HG03432 (cell line): ENCODE measurements around the gene AKR1C8.
"Not testable (repeated sequence)": the region's sequence is repeated elsewhere in the genome, so short reads cannot be mapped to it uniquely, and the experiment has no call there.

Experiments used
- ATAC-seq: cut with Tn5 transposase; IDR thresholded peaks from one replicate; pipeline ENCODE4 v1.9.1; 2021; ENCODE audit warnings: mild to moderate bottlenecking, moderate library complexity; ENCODE audit not compliant: unreplicated experiment

AKR1C8 gene

DNA sequence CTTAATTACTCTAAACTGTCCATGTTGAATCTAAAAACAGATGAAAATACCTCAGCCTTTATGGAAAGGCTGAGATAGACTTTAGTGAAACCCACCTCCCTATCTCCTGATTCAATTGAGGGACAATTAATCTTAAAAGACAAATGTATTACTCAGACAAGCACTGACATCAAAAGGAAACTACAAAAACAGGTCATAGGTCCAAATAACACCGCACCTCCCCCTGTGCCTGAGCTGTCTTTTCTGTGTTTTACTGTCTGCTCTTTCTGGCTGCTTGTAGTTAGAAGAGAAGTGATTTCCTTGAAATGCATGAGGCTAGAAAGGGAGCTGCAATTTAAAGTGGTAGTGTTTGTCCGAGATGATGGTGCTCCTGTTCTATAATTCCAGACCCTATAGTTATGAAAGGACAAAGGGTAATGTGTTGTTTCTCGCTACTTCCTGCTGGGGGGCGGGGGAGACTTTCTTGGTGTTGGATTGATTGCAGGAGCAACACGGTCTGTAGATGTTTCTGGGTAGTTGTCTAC lies 16.0 kb downstream of the AKR1C8 start:
- no peak for ATAC-seq

DNA sequence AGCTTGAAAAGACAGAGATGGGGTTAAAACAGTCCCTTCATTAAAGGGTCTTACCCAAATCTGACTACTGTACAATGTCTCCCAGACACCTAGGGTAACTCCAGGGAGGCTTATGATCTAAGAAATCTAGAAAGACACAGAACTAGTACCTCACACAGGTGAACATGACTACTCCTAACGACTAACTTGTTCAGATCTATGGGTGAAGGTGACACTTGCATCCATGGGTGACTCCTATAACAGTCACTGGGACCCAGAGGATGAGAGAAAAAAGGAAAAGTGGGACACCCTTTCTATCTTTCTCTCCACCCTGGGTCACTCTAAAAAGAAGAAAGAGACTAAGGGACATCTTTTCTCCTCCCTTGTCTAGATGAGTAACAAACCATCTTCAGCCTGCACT lies 19.2 kb downstream of the AKR1C8 start:
- no peak for ATAC-seq

DNA sequence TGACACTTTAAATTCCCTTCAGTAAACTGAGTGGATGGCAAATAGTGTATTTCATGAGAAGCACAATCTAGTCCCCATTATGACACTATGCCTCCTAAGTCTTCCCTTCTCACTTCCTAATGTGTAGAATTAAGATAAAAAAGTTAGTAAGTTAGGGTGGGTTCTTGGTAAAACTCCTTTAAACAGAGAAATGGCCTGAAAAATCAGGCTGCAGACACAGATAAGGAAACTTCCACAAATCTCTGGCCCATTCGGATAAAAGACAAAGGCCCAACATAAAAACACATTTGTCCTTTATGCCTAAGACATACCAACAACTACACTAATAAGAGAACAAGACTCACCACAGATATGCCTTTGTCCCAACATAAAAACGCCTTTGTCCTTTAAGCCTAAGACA lies 21.5 kb downstream of the AKR1C8 start:
- no peak for ATAC-seq

DNA sequence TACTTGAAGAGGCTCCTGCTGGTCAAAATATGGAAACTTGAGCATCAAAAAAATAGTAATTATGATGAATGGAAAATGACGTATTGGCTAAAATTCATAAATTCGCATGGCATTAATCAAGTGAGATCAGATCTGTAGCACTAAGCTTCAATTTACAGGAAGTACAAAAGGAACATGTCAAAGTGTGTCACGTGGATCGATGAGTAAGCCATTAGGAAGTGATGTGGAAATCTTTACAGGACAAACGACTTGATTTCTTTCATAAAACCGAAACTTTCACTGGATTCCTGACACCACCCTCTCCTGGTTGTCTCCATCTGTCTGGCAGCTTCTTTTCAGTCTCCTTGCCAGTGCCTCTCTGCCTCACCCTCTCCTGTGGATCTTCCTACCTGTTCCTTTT lies 25.8 kb downstream of the AKR1C8 start:
- no peak for ATAC-seq

DNA sequence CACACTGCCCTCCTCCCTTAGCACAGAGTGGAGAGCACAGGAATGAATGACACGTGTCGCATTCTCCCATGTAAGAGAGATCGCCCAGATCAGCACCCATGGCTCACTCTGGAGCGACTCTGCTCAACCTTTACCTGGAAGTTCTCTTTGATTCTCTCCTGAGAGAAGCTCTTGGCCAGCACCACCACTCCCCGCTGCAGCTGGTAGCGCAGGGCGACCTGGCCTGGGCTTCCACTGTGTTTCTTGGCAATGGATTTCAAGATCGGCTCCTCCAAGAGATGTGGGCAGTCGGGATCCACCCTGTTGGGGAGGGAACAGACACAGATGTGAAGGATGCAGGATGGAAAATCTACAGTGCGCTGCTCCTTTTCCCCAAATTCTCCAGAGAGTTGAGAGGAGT lies 27.4 kb downstream of the AKR1C8 start:
- no peak for ATAC-seq

DNA sequence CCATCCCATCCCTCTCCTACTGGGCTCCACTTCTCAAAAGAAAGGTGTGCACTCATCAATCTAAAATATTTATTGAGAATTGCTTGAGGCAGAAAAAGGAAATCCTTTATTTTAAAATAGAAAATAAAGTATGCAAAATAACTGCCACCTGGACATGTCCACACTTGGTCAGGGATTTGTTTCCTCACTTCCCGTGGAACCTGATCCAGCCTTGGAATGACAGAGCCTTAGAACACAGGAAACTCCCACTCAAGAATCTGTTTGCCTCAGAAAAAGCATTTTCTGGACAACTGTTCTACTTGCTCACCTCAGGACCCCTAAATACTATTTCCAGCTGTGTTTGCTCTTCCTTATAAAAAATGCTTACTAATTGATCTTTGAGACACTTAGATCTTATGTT lies 29.0 kb downstream of the AKR1C8 start:
- ATAC-seq: no peak

DNA sequence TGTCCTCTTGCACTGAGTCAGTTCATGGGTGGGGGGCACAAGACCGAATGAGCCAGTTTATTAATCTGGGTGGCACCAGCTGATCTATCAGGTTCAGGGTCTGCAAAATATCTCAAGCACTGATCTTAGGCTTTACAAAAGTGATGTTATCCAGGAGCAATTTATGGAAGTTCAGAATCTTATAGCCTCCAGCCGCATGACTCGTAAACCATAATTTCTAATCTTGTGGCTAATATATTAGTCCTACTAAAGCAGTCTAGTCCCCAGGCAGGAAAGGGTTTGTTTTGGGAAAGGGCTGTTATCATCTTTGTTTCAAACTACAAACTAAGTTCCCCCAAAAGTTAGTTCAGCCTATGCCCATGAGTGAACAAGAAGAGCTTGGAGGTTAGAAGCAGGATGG lies 33.9 kb downstream of the AKR1C8 start:
- no peak for ATAC-seq

DNA sequence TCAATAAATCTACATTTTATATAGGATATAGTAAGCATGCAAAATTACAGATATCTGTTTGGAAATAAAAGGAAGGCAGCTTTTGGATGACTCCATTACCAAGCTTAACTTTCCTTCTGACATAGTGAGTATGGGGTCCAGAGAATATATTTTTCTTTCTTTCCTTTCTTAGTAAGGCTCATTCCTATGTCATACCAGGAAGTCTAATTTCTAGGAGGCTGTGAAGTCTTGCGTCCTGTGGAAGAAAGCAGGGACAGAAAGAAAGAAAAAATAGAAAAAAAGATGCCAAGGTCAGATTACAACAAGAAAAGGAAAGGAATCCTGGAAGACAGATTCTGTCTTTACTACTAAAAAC lies 36.3 kb downstream of the AKR1C8 start:
- no peak for ATAC-seq

DNA sequence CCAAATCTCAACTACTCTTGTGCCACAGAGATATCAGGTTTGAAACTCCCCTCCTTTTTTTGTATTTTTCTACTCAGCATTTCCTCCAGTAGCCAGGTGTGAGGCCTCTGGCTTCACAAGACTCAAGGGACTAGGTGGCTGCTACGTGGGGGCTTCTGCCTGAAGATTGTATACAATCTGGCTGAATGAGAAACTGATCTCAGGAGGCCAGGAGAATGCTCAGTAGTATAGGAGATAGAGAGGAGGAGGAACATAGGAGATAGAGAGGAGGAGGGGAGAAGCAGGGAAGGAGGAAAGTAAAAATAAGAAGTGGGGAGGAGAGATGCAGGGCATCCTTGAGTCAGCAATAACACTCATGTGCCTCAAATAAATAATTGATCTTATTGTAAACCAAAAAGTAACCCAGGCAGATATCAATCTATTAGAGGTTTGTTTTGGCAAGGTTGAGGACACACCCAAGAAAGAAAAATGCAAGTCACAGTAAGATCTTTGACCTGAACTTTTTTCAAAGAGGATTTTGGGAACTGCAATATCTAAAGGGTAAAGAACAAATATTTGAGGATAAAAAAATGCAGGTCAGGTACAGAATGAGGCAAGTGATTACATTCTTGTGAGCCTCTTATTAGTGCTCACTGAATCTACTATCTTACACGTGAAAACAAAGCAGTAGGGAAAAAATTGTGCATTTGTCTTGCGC lies 36.8 kb downstream of the AKR1C8 start:
- ATAC-seq: no peak

DNA sequence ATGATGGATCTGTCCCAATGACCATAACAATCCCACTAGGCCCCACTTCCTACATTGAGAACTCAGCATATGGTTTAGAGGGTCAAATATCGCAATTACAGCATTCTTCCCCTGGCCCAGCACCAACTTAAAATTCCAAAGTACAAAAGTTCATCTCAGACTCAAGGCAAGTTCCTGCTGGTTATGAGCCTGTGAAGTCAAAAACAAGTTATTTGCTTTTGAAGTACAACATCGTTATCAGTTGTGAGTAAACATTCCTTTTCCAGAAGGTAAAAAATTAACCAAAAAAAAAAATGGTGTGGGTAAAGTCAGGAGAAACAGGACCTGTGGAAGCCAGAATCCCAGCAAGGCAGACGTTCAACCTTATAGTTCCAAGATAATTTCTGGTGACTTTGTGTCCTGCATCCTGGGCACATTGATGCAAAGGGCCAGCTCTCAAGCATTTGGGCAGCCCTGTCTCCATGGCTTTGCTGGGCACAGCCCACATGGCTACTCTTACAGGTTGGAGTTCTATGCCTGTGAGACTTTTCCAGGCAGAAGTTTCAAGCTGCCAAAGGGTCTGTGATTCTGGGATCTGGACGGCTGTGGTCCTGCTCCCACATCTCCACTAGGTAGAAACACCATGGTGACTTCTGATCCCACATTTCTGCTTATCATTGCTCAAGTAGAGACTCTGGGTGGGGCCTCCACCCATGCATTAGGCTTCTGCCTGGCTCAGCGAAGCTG lies 37.5 kb downstream of the AKR1C8 start:
- no peak for ATAC-seq

DNA sequence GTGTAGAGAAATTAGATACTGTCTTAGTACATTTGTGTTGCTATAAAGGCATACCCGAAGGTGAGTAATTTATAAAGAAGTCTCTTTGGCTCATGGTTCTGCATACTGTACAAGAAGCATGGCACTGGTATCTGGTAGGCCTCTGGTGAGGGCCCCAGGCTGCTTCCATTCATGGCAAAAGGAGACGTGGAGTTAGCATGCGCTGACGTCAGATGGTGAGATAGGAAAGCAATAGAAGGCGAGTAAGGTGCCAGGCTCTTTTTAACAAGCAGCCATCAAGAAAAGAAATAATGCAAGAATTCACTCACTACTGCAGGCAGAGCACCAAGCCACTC lies 38.1 kb downstream of the AKR1C8 start:
- no peak for ATAC-seq

DNA sequence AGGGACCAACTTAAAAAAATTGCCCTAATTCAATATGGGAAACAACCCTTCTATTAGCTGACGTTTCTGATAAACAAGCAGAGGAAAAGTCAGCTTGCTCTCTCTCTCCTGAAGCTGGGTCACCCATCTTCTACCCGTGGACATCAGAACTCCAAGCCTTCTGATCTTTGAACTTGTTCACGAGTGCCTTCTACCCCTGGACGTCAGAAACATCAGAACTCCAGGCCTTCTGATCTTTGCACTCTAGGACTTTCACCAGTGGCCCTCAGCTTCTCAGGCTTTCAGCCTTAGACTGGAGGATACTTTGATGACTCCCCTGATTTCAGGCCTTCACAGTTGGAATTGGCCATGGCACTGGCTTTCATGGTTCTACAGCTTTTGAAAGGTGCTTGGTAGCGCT lies 41.8 kb downstream of the AKR1C8 start:
- no peak for ATAC-seq

DNA sequence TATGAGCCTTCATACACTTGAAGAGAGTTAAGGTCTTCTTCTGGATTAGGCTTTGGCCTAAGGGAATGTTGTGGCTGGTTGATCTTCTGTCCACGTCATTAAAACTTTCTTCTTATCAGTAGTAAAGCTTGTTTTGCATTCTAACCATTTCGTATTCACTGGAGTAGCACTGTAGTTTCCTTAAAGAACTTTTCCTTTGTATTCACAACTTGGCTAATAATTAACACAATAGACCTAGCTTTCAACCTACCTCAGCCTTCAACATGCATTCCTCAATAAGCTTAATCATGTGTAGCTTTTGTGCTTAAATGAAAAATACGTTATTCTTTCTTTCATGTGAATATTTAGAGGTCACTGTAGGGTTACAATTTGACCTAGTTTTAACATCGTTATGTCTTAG lies 42.8 kb downstream of the AKR1C8 start:
- no peak for ATAC-seq

DNA sequence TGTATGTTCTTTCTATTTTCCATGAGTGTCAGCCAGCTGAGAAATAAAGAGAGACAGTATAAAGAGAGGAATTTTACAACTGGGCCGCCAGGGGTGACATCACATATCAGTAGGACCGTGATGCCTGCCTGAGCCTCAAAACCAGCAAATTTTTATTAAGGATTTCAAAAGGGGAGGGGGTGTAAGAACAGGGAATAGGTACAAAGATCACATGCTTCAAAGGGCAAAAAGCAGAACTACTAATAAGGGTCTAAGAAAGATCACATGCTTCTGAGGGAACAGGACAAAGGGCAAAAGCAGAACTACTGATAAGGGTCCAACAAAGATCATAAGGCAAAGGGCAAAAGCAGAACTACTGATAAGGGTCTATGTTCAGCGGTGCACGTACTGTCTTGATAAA lies 47.3 kb downstream of the AKR1C8 start:
- ATAC-seq: not testable (repeated sequence)

DNA sequence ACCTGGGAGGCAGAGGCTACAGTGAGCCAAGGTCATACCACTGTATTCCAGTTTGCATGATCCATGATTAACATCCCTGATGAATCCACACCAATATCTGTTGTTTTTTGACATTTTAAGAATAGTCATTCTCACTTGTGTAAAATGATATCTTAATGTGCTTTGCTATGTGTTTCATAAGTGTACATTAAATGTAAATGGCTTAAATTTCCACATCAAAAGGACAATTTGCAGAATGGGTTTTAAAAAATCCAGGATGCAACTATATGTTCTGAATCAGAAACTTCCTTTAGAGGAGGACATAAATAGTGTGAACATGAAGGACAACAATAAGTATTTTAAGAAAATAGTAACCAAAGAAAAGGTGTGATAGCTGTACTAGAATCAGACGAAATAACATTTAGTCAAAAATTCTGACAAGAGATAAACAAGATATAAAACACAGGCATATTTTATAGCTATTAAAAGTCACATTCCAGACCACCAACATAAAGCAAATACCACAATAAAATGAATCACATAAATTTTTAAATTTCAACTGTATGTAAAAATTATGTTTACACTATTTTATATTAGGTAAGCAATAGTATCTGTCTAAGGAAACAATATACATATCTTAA lies 48.4 kb downstream of the AKR1C8 start:
- no peak for ATAC-seq

DNA sequence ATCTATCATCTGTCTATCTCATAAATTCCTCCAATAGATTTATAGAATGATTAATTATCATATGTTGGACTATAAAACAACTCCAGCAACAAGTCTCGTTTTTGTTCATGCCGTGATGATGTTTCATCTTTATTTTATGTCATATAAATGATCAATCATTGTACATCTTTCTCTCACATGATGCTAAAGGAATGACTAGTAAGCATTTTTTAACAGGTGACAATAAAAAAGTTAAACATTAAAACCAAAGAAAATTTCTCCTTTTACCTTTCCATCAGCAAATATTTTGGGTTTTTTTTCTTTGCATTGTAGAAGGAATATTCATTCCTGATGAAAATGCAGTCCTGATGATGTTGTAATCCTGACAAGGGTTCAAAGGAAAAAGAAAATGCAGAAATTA lies 49.4 kb downstream of the AKR1C8 start:
- ATAC-seq: no peak

DNA sequence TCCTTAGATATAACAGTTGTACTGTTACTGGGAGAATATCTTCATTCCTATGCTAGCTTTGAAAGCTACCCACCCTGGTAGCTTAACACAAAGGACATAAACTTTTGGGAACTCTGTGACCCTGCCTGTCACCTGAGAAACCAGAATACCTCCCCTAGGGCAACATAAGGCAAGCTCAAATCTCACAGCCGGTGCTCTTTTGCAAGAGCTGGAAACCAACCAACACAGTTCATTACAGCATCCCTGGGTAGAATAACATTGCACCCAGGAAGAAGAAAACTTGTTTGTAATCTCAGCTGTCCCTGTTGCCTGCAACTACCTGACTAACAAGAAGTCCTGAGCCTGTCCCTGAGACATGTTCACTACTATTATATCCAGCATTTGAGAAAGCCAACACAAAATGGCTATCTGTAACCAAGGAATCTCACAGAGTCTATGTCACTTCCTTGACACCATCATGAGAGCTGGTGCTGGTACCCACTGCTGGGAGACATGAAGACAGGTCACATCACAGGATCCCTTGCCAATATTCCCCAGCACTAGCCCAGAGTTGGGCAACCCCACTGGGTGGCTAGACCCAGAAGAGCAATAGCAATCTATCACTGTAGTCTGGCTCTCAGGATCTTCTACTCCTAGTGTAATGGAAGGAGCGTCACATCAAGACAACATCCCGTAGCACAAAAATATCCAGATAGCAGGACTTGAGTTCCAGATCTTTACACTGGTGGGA lies 59.5 kb downstream of the AKR1C8 start:
- ATAC-seq: no peak

DNA sequence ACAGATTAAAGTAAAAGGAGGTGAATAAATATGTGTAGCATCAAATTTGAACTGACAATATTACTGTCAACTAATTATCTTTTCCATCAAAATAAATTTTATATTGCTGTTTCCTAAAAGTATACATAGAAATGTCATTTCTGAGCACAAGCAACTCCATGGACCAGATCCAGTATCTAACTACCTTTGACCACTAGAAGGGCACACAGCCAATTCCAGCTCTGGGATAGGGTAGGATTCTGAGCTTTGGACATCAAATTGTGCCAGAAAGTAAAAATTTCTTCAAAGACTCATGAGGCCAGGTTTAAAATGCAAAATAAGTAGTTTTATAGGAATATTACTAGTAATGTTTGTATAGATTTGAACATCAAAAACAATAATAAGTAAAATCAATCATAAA lies 61.1 kb downstream of the AKR1C8 start:
- no peak for ATAC-seq

DNA sequence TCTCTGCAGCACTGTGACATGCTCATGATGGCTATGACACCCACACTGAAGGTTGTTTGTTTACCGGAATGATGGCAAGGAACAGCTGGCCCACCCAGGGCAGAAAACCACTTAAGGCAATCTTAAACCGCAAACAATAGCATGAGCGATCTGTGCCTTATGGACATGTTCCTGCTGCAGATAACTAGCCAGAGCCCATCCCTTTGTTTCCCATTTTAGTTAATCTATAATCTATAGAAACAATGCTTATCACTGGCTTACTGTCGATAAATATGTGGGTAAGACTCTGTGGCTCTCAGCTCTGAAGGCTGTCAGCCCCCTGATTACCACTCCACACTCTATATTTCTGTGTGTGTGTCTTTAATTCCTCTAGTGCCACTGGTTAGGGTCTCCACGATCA lies 65.0 kb downstream of the AKR1C8 start:
- ATAC-seq: not testable (repeated sequence)

DNA sequence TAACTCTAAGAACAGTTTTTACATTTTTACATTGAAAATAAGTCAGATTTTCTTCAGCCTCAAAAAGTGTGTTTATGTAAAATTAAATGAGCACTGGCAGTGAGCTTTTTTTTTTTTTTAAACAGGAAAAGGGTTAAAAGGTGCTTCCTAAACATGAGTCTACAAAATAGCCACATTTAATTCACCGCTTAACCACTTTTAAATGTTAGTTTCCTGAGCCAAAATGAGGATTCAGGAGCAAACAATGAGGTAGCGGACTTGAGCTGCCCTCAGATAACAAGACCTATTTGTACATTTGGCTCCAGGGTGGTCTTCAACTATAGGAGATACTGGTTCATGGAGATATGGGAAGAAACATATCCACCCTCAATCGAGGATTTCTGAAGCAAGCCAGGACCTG lies 67.9 kb downstream of the AKR1C8 start:
- no peak for ATAC-seq

DNA sequence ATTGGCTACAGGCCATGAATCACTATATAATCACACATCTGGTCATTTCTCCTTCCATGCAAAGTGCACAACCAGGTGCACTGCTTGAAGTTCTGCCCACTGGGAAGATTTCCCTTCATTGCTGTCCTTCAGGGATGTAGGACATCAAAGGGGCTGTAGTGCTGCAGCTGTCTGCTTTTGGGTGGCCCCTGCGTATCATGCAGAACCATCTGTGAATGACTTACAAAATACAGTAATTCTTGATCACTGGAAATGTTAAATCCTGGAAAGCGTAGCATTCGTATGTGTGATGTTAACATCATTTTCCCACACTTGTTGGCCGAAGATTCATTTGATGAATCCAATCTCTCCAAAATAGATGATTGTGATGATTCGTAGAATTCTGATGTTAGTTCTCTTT lies 68.3 kb downstream of the AKR1C8 start:
- no peak for ATAC-seq

DNA sequence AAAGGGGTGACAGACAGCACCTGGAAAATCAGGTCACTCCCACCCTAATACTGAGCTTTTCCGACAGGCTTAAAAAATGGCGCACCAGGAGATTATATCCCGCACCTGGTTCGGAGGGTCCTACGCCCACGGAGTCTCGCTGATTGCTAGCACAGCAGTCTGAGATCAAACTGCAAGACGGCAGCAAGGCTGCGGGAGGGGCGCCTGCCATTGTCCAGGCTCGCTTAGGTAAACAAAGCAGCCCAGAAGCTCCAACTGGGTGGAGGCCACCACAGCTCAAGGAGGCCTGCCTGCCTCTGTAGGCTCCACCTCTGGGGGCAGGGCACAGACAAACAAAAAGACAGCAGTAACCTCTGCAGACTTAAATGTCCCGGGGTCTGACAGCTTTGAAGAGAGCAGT lies 75.1 kb downstream of the AKR1C8 start:
- ATAC-seq: not testable (repeated sequence)
